Vagina (tissue), 2 donors: ENCODE measurements around the gene SCRN1.

Experiments
- CTCF ChIP-seq, 3 experiments: fragments of 450-650 bp in 2 of 3; fragments of 200-600 bp in 1 of 3; sonication (generic) in 1 of 3; IDR thresholded peaks; one replicate each; pipeline ENCODE4 v1.5.1; 2017 to 2019; ENCODE audit warnings: antibody characterized with exemption in 3 of 3, mild to moderate bottlenecking in 2 of 3, moderate library complexity in 2 of 3
- POLR2A ChIP-seq, 2 donors: fragments of 450-650 bp; IDR thresholded peaks; one replicate each; pipeline ENCODE4 v1.6.1; 2017; ENCODE audit warnings: antibody characterized with exemption in 2 of 2, mild to moderate bottlenecking in 2 of 2, moderate library complexity in 2 of 2
- POLR2AphosphoS5 ChIP-seq, 2 donors: sonication (generic); formaldehyde crosslinking; IDR thresholded peaks; one replicate each; pipeline ENCODE4 v1.9.0; 2017; ENCODE audit warnings: antibody characterized with exemption in 2 of 2, mild to moderate bottlenecking in 2 of 2, low read depth in 1 of 2; ENCODE audit not compliant: insufficient read depth in 1 of 2

DNA sequence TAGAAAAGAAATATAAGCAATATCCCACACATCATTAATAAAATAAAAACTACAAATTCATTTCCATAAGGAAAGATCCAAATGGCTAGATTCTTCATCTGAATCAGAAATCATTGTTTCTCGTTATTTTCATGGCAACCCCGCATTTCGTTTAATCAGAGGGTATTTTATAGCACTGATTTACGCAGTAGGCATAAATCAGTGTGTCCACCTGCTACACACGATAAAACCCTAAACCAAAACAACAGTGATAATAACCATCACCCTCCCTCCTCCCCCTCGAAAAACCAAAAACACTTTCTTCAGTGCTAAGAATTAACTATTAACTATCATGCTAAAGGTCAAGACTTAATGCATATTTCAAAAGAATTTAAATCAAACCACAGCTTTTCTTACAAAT lies 20.4 kb upstream of the SCRN1 start:
- no peak for TF ChIP-seq POLR2AphosphoS5 (IDR thresholded peaks at IDR 0.05; ENCODE audit: insufficient read depth in 1 of 2, low read depth in 1 of 2)
- no peak for TF ChIP-seq CTCF (IDR thresholded peaks at IDR 0.05)
- TF ChIP-seq POLR2A (IDR thresholded peaks at IDR 0.05): no peak
